ENCODE results near the gene RBM34.

DNA sequence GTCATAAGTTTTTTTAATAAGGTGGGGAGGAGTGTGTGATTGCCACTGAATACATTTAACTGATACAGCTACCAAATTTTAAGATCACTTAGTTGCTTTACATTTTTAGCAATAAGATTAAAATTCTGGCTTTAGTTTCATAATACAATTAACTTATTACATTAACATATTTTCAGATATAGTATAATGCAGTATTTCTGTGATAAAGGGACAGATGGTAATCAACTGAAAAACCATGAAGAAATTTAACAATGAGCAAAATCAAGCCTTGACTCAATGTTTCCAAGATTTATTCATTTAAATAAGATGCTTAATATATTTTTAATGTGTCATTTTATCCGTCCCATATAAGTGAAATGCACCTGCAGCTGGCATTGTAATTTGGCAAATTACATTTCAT is 36.4 kb downstream of the RBM34 start:
- TF ChIP-seq CTCF (IDR thresholded peaks at IDR 0.05) (no peak), POLR2A (IDR thresholded peaks at IDR 0.05) (no peak), POLR2AphosphoS5 (IDR thresholded peaks at IDR 0.05) (no peak)
